ENCODE data around the gene C11orf68.

DNA sequence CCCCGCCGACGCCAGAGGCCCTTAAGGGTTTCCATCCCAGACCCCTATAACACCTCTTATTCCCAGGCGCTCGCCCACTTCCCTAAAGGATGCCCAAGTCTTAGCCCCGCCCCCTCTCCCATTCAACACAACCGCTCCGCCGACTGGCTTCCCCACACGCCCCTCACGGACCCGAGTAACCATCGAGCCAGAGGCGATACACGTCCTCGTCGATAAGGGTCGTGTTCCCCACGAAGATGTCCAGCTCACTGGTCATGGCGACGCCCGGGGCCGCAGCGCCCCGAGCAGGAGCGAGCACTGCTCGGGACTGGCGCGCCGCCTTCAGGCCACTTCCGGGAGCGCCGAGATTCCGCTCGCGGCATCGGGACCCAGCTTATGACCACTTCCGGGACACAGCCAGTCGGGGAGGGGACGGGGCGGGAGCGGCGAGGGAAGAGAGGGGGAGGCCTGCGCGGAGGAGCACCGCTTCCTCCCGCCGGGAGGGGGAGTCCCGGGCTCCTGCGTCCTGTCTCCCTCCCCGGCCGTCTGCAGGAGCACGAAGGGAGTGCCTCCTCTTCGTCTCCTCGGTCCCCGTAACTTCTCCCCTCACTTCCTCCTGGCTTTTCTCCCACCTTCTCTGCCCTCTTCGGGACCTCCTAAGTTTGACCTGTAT is 30.6 kb downstream of the C11orf68 start, which contains the start of gene FIBP:
- TF ChIP-seq, protein P1, sequence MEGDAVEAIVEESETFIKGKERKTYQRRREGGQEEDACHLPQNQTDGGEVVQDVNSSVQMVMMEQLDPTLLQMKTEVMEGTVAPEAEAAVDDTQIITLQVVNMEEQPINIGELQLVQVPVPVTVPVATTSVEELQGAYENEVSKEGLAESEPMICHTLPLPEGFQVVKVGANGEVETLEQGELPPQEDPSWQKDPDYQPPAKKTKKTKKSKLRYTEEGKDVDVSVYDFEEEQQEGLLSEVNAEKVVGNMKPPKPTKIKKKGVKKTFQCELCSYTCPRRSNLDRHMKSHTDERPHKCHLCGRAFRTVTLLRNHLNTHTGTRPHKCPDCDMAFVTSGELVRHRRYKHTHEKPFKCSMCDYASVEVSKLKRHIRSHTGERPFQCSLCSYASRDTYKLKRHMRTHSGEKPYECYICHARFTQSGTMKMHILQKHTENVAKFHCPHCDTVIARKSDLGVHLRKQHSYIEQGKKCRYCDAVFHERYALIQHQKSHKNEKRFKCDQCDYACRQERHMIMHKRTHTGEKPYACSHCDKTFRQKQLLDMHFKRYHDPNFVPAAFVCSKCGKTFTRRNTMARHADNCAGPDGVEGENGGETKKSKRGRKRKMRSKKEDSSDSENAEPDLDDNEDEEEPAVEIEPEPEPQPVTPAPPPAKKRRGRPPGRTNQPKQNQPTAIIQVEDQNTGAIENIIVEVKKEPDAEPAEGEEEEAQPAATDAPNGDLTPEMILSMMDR (IDR thresholded peaks at IDR 0.05; ENCODE audit: low read length) = peak; percentile 77
- no peak for TF ChIP-seq EZH2 (IDR thresholded peaks at IDR 0.05; ENCODE audit: borderline replicate concordance, low read length)

Measured in OCI-LY1 (cell line).